ENCODE measurements around the gene IGSF9.
A peak's percentile ranks its signal among the peaks of the same experiment; 100 is the strongest.

The IGSF9 gene

GRCh38 chr1:159931101-159931794 lies 14.2 kb downstream of the IGSF9 start:
- ChIA-PET POLR2A (ENCODE audit: low non-redundant PET) (no interaction called here), CTCF (no interaction called here)
- H3K27ac ChIP-seq, result peak overlapping the region; percentile 60
- TF ChIP-seq, protein P1, sequence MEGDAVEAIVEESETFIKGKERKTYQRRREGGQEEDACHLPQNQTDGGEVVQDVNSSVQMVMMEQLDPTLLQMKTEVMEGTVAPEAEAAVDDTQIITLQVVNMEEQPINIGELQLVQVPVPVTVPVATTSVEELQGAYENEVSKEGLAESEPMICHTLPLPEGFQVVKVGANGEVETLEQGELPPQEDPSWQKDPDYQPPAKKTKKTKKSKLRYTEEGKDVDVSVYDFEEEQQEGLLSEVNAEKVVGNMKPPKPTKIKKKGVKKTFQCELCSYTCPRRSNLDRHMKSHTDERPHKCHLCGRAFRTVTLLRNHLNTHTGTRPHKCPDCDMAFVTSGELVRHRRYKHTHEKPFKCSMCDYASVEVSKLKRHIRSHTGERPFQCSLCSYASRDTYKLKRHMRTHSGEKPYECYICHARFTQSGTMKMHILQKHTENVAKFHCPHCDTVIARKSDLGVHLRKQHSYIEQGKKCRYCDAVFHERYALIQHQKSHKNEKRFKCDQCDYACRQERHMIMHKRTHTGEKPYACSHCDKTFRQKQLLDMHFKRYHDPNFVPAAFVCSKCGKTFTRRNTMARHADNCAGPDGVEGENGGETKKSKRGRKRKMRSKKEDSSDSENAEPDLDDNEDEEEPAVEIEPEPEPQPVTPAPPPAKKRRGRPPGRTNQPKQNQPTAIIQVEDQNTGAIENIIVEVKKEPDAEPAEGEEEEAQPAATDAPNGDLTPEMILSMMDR (conservative IDR thresholded peaks at IDR 0.05; ENCODE audit: low read depth), result no peak
- DNase-seq (ENCODE audit: low spot score), result no peak

GRCh38 chr1:159930634-159931033 lies 14.8 kb downstream of the IGSF9 start:
- ChIA-PET CTCF (interaction anchor here (1.5 to 2.0 kb wide), 2 partner anchors 9 to 76 kb away, joined by 5 to 11 read pairs; no protein-coding TSS in a partner anchor), POLR2A (ENCODE audit: low non-redundant PET) (no interaction called here)
- peak overlapping the region; percentile 60 for H3K27ac ChIP-seq
- no peak for DNase-seq (ENCODE audit: low spot score)
- TF ChIP-seq, protein P1 (conservative IDR thresholded peaks at IDR 0.05; ENCODE audit: low read depth), result no peak

GRCh38 chr1:159930216-159930615 lies 15.2 kb downstream of the IGSF9 start:
- ChIA-PET POLR2A (ENCODE audit: low non-redundant PET) (no interaction called here), CTCF (interaction anchor here (1.5 to 2.0 kb wide), 2 partner anchors 10 to 77 kb away, joined by 5 to 11 read pairs; no protein-coding TSS in a partner anchor)
- DNase-seq (ENCODE audit: low spot score), result no peak

DNA sequence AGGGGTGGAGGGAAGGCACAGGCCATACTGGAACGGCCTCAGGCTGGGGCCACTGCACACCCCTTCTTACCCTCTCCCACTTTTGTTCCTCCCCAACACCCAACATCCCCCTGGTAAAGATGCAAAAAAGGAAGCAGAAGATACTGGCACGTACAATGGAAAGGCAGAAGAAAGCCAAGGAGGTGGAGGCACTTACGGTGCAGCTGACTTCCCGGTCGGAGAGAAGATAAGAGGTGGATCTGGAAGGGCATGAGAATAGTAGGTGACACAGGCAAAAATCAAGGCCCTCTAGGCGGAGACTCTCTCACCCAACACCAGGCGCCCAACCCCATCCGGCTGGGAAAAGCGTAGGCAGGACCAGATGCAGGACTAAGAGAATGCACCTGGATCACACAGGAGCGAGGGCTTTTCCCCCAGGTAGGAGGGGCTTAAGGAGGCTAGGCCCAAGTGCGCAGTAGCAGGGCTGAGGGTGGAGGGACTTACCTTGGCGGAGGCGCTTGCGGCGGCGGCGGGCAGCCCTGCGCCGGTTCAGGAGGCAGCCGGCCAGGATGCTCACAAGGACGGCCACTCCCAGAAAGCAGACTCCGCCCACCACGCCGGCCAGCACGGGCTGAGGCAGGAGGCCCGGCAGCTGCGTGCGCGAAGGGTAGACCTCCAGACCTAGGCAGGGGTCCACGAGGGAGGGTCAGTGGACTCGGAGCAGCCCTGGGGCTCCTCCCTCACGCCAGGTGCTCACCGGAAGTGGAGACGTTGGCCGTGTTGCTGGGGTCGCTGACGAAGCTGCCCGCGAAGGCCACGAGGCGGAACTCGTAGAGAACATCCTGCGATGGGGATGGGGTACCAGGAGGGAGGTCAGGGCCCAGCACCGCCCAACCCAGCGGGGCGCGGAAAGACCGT lies 16.0 kb downstream of the IGSF9 start:
- TF ChIP-seq, protein P1 (conservative IDR thresholded peaks at IDR 0.05; ENCODE audit: low read depth), result no peak
- POLR2A ChIA-PET (ENCODE audit: low non-redundant PET), result no interaction called here
- DNase-seq (ENCODE audit: low spot score), result no peak
- H3K27ac ChIP-seq, result peak overlapping the region; percentile 60
- CTCF ChIA-PET, result interaction anchor here (0.7 to 2.0 kb wide), 3 partner anchors 10 to 757 kb away, joined by 3 to 11 read pairs (median 5); no protein-coding TSS in a partner anchor

More at GRCh38 chr1:159930216-159930615, 15.2 kb downstream of the IGSF9 start:
- TF ChIP-seq, protein P1 (conservative IDR thresholded peaks at IDR 0.05; ENCODE audit: low read depth), result no peak
- H3K27ac ChIP-seq, result peak overlapping the region; percentile 60

GRCh38 chr1:159928491-159929050 lies 16.8 kb downstream of the IGSF9 start:
- POLR2A ChIA-PET (ENCODE audit: low non-redundant PET), result no interaction called here

More at GRCh38 chr1:159928491-159929050, 16.8 kb downstream of the IGSF9 start:
- DNase-seq (ENCODE audit: low spot score), result no peak
- CTCF ChIA-PET, result interaction anchor here (0.7 to 2.0 kb wide), 3 partner anchors 78 to 756 kb away, joined by 3 to 11 read pairs (median 6); no protein-coding TSS in a partner anchor
- TF ChIP-seq, protein P1 (conservative IDR thresholded peaks at IDR 0.05; ENCODE audit: low read depth), result no peak
- H3K27ac ChIP-seq, result peak overlapping the region; percentile 60

All from RWPE1 (cell line).